IPS-NIHi7 (cell line): Measurements from ENCODE around the gene AGK.
A peak's percentile ranks its signal among the peaks of the same experiment; 100 is the strongest.
"Not testable (repeated sequence)": the region's sequence is repeated elsewhere in the genome, so short reads cannot be mapped to it uniquely, and the experiment has no call there.

ENCODE experiments used
- DNase-seq: peaks from one replicate; pipeline ENCODE4 v3.0.0; 2012; ENCODE audit warnings: mixed read lengths; ENCODE audit errors: extremely low spot score

The AGK gene

GRCh38 chr7:141647701-141648100 lies 96.5 kb downstream of the AGK start:
- not testable (repeated sequence) for DNase-seq

- no peak for DNase-seq
These were observed 97.3 kb downstream of the AGK start for GRCh38 chr7:141648276-141649114.

GRCh38 chr7:141649137-141649864 lies 98.1 kb downstream of the AGK start:
- DNase-seq: no peak

GRCh38 chr7:141649865-141650634 lies 98.8 kb downstream of the AGK start:
- peak; percentile 78 for DNase-seq

- DNase-seq: no peak
These were observed 100.2 kb downstream of the AGK start for GRCh38 chr7:141651417-141651816.

- no peak for DNase-seq
These were observed 101.5 kb downstream of the AGK start for GRCh38 chr7:141652691-141653090.

GRCh38 chr7:141654551-141654950 lies 103.3 kb downstream of the AGK start:
- DNase-seq: peak; percentile 87

GRCh38 chr7:141659501-141659900 lies 108.3 kb downstream of the AGK start:
- no peak for DNase-seq

GRCh38 chr7:141660259-141660658 lies 109.0 kb downstream of the AGK start:
- no peak for DNase-seq

- DNase-seq: no peak
These were observed 112.1 kb downstream of the AGK start for GRCh38 chr7:141663081-141663849.

GRCh38 chr7:141664450-141664849 lies 113.2 kb downstream of the AGK start:
- no peak for DNase-seq

- DNase-seq: no peak
These were observed 114.2 kb downstream of the AGK start for GRCh38 chr7:141665208-141666035.

GRCh38 chr7:141666071-141666470 lies 114.9 kb downstream of the AGK start:
- DNase-seq: no peak

- no peak for DNase-seq
These were observed 117.6 kb downstream of the AGK start for GRCh38 chr7:141668853-141669252.

- DNase-seq: no peak
These were observed 120.7 kb downstream of the AGK start for GRCh38 chr7:141671705-141672496.

GRCh38 chr7:141673346-141673745 lies 122.1 kb downstream of the AGK start:
- DNase-seq: no peak

- DNase-seq: peak; percentile 40
These were observed 123.0 kb downstream of the AGK start for GRCh38 chr7:141674171-141674671.

- peak; percentile 87 for DNase-seq
These were observed 123.5 kb downstream of the AGK start for GRCh38 chr7:141674702-141675101.

GRCh38 chr7:141675436-141676215 lies 124.4 kb downstream of the AGK start:
- DNase-seq: no peak
